NCI-H1694 (cell line): ENCODE measurements around the gene NME2.

Experiments
- DNase-seq: peaks from one replicate; lab custom pipeline; 2025; lab: John Stamatoyannopoulos, UW

The NME2 gene

DNA sequence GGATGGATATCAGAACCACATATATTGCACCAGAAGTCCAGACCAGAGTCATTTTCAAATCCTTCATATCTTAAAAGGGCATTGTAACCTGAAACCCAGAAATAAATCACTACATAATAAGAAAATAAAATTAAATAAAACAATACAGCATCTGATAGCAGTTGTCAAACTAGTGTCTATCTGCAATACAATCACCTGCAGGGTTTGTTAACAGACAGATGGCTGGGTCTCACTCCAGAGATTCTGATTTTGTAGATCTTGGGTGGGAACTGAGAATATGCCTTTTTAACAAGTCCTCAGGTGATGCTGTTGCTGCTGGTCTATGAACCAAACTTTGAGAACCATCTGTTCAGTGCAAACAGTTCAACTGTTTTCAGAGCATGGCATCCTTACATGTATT is 37.6 kb downstream of the NME2 start:
- no peak for DNase-seq

DNA sequence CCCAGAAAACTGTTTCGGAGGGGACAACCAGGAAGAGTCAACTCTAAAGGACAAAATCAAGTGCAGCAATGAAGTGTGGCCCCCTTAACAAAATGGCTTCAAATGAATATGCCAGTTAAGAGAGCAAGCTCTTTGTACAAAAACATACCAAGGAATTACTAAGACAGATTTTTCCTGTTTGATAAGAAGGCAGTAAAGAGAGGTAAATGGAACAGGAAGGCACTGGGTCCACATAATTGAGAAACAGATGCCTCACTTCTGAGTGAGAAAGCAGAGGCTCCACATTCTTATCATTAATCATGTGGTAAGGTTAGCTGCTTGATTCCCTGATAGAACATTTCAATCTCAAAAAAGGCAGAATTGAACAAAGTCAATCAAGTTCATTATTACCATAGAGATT is 48.7 kb downstream of the NME2 start:
- no peak for DNase-seq

DNA sequence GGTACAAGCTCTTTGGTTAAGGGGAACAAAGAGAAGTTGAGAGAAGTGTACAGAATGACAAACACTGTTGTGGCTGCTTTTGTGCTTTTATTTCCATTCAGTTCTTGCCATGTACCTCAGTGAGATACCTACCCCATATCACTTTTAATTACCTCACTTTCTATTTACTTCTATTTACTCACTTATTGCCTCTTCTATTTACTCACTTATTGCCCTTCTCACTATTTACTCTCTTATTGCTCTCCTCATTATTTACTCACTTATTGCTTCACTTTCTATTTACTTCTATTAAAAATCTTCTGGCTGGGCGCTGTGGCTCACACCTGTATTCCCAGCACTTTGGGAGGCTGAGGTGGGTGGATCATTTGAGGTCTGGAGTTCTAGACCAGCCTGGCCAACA is 51.7 kb downstream of the NME2 start:
- no peak for DNase-seq

DNA sequence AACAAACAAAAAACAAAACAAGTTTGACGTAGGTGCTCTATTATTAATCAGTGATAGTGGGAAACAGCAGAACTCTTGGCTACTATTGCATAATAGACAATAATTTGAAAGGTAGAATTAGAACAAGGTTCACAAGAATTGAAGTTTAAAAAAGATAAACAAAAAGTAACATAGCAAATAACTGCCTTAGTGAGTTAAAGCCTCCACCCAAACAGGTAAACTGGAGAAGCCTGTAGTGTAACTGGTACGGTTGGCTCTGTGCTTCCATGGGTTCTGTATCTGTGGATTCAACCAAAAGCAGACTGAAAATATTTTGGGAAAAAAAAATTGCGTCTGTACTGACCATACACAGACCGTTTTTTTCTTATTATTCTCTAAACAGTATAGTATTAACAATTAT is 55.1 kb downstream of the NME2 start:
- no peak for DNase-seq
